ENCODE data around the gene IPO13.
A peak's percentile ranks its signal among the peaks of the same experiment; 100 is the strongest.

Gene IPO13

GRCh38 chr1:43931711-43932660 is 14.8 kb upstream of the IPO13 start:
- Histone ChIP-seq H3K4me3 (IDR thresholded peaks at IDR 0.05; ENCODE audit: insufficient read depth, low read depth, low read length) (no peak overlapping the region), H2AFZ (ENCODE audit: low read depth) (no peak overlapping the region), H3K27ac (peak overlapping the region; percentile 24; the same call in 1 of the 2 replicates), H3K4me1 (ENCODE audit: low read depth, poor library complexity, severe bottlenecking) (peaks cover 52% of the 10 kb centered on the region), H3K27me3 (ENCODE audit: insufficient read depth, low read depth) (no peaks in the 10 kb centered on the region), H3K4me2 (peak overlapping the region; percentile 56; the same call in 1 of the 2 replicates), H3K9ac (no peak overlapping the region), H4K20me1 (ENCODE audit: insufficient read depth) (no peaks in the 10 kb centered on the region), H3K79me2 (ENCODE audit: insufficient read depth, low read depth) (no peaks in the 10 kb centered on the region), H3K36me3 (ENCODE audit: insufficient read depth) (no peaks in the 10 kb centered on the region)
- TF ChIP-seq CTCF (conservative IDR thresholded peaks at IDR 0.05; ENCODE audit: low read depth, low read length), result no peak

- no peaks in the 10 kb centered on the region for H4K20me1 ChIP-seq (ENCODE audit: insufficient read depth)
- no peak overlapping the region for H3K4me3 ChIP-seq (IDR thresholded peaks at IDR 0.05; ENCODE audit: insufficient read depth, low read depth, low read length)
- H3K79me2 ChIP-seq (ENCODE audit: insufficient read depth, low read depth), result no peaks in the 10 kb centered on the region
- no peaks in the 10 kb centered on the region for H3K36me3 ChIP-seq (ENCODE audit: insufficient read depth)
- TF ChIP-seq CTCF (conservative IDR thresholded peaks at IDR 0.05; ENCODE audit: low read depth, low read length), result no peak
- H3K27me3 ChIP-seq (ENCODE audit: insufficient read depth, low read depth), result no peaks in the 10 kb centered on the region
- no peak overlapping the region for H3K27ac ChIP-seq
- no peak overlapping the region for H2AFZ ChIP-seq (ENCODE audit: low read depth)
- H3K9ac ChIP-seq, result no peak overlapping the region
- H3K4me2 ChIP-seq, result peak overlapping the region; percentile 56; the same call in 1 of the 2 replicates
- H3K4me1 ChIP-seq (ENCODE audit: low read depth, poor library complexity, severe bottlenecking), result peaks cover 52% of the 10 kb centered on the region
Observed at GRCh38 chr1:43932786-43933385, 13.9 kb upstream of the IPO13 start.

- Histone ChIP-seq H3K27ac (no peak within 1 kb of the TSS), H3K27me3 (ENCODE audit: insufficient read depth, low read depth) (no peaks in the 10 kb centered on the region), H3K4me2 (peak within 1 kb of the TSS; percentile 56; the same call in 1 of the 2 replicates), H3K79me2 (ENCODE audit: insufficient read depth, low read depth) (no peaks in the 10 kb centered on the region), H3K36me3 (ENCODE audit: insufficient read depth) (no peaks in the 10 kb centered on the region), H3K4me3 (IDR thresholded peaks at IDR 0.05; ENCODE audit: insufficient read depth, low read depth, low read length) (no peak within 1 kb of the TSS), H3K9ac (no peak within 1 kb of the TSS), H3K4me1 (ENCODE audit: low read depth, poor library complexity, severe bottlenecking) (peaks cover 52% of the 10 kb centered on the region), H4K20me1 (ENCODE audit: insufficient read depth) (no peaks in the 10 kb centered on the region), H2AFZ (ENCODE audit: low read depth) (no peak within 1 kb of the TSS)
- TF ChIP-seq CTCF (conservative IDR thresholded peaks at IDR 0.05; ENCODE audit: low read depth, low read length), result no peak
Observed at GRCh38 chr1:43933386-43934100, 13.2 kb upstream of the IPO13 start, which contains the start of gene ARTN. TSS of gene ARTN (plus strand) at chr1:43933801. CDS start at chr1:43935657, 1,856 bp downstream.

Data from KMS-11 (cell line).